C4-2B (cell line): ENCODE measurements around the gene SCYL1.
A peak's percentile ranks its signal among the peaks of the same experiment; 100 is the strongest.

Experiments used
- H3K27ac ChIP-seq: fragments of 450-650 bp; 2 replicates; pipeline ENCODE4 v1.5.1; 2017
- ZFX ChIP-seq: fragments of 450-650 bp; IDR thresholded peaks from 2 replicates; pipeline ENCODE4 v1.6.1; 2017
- TF ChIP-seq, protein P1 (sequence below): fragments of 450-650 bp; conservative IDR thresholded peaks from 2 replicates; pipeline ENCODE4 v1.5.1; 2017; ENCODE audit warnings: mild to moderate bottlenecking

Gene SCYL1

GRCh38 chr11:65497141-65498041, 27.5 kb upstream of the SCYL1 start:
- H3K27ac ChIP-seq = peak overlapping the region; percentile 100
- TF ChIP-seq ZFX = no peak
- TF ChIP-seq, protein P1, sequence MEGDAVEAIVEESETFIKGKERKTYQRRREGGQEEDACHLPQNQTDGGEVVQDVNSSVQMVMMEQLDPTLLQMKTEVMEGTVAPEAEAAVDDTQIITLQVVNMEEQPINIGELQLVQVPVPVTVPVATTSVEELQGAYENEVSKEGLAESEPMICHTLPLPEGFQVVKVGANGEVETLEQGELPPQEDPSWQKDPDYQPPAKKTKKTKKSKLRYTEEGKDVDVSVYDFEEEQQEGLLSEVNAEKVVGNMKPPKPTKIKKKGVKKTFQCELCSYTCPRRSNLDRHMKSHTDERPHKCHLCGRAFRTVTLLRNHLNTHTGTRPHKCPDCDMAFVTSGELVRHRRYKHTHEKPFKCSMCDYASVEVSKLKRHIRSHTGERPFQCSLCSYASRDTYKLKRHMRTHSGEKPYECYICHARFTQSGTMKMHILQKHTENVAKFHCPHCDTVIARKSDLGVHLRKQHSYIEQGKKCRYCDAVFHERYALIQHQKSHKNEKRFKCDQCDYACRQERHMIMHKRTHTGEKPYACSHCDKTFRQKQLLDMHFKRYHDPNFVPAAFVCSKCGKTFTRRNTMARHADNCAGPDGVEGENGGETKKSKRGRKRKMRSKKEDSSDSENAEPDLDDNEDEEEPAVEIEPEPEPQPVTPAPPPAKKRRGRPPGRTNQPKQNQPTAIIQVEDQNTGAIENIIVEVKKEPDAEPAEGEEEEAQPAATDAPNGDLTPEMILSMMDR = no peak

GRCh38 chr11:65498042-65498726, 26.7 kb upstream of the SCYL1 start:
- H3K27ac ChIP-seq = peak overlapping the region; percentile 100
- no peak for TF ChIP-seq ZFX
- TF ChIP-seq, protein P1 = no peak

- TF ChIP-seq, protein P1 = no peak
- no peak for TF ChIP-seq ZFX
- peak overlapping the region; percentile 100 for H3K27ac ChIP-seq
Observed at GRCh38 chr11:65498727-65498976, 26.2 kb upstream of the SCYL1 start.

DNA sequence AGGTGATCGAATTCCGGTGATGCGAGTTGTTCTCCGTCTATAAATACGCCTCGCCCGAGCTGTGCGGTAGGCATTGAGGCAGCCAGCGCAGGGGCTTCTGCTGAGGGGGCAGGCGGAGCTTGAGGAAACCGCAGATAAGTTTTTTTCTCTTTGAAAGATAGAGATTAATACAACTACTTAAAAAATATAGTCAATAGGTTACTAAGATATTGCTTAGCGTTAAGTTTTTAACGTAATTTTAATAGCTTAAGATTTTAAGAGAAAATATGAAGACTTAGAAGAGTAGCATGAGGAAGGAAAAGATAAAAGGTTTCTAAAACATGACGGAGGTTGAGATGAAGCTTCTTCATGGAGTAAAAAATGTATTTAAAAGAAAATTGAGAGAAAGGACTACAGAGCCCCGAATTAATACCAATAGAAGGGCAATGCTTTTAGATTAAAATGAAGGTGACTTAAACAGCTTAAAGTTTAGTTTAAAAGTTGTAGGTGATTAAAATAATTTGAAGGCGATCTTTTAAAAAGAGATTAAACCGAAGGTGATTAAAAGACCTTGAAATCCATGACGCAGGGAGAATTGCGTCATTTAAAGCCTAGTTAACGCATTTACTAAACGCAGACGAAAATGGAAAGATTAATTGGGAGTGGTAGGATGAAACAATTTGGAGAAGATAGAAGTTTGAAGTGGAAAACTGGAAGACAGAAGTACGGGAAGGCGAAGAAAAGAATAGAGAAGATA, 25.7 kb upstream of the SCYL1 start, which contains the start of gene MALAT1:
MALAT1 (plus strand) TSS at position 69 of the 736 bp plus-strand sequence.
- peak within 1 kb of the TSS; percentile 100 for H3K27ac ChIP-seq
- TF ChIP-seq, protein P1 = no peak
- no peak for TF ChIP-seq ZFX

DNA sequence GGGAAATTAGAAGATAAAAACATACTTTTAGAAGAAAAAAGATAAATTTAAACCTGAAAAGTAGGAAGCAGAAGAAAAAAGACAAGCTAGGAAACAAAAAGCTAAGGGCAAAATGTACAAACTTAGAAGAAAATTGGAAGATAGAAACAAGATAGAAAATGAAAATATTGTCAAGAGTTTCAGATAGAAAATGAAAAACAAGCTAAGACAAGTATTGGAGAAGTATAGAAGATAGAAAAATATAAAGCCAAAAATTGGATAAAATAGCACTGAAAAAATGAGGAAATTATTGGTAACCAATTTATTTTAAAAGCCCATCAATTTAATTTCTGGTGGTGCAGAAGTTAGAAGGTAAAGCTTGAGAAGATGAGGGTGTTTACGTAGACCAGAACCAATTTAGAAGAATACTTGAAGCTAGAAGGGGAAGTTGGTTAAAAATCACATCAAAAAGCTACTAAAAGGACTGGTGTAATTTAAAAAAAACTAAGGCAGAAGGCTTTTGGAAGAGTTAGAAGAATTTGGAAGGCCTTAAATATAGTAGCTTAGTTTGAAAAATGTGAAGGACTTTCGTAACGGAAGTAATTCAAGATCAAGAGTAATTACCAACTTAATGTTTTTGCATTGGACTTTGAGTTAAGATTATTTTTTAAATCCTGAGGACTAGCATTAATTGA, 25.0 kb upstream of the SCYL1 start:
- peak overlapping the region; percentile 98 for H3K27ac ChIP-seq
- no peak for TF ChIP-seq ZFX
- TF ChIP-seq, protein P1 = no peak

DNA sequence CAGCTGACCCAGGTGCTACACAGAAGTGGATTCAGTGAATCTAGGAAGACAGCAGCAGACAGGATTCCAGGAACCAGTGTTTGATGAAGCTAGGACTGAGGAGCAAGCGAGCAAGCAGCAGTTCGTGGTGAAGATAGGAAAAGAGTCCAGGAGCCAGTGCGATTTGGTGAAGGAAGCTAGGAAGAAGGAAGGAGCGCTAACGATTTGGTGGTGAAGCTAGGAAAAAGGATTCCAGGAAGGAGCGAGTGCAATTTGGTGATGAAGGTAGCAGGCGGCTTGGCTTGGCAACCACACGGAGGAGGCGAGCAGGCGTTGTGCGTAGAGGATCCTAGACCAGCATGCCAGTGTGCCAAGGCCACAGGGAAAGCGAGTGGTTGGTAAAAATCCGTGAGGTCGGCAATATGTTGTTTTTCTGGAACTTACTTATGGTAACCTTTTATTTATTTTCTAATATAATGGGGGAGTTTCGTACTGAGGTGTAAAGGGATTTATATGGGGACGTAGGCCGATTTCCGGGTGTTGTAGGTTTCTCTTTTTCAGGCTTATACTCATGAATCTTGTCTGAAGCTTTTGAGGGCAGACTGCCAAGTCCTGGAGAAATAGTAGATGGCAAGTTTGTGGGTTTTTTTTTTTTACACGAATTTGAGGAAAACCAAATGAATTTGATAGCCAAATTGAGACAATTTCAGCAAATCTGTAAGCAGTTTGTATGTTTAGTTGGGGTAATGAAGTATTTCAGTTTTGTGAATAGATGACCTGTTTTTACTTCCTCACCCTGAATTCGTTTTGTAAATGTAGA, 24.3 kb upstream of the SCYL1 start:
- H3K27ac ChIP-seq = peak overlapping the region; percentile 98

More for the DNA sequence above, 24.3 kb upstream of the SCYL1 start:
- TF ChIP-seq, protein P1 = no peak
- no peak for TF ChIP-seq ZFX
